K562 (cell line): Measurements from ENCODE around the gene UBXN1. TPM values are rescaled to one million over a fixed set of nuclear protein-coding genes. Genes with fewer than 3 reads are reported as not detected.
A peak's percentile ranks its signal among the peaks of the same experiment; 100 is the strongest.

Source experiments
- NR1H2 ChIP-seq: sonication (generic); formaldehyde crosslinking; IDR thresholded peaks from 2 replicates; pipeline ENCODE4 v1.4.0; 2020; ENCODE audit warnings: mild to moderate bottlenecking, missing genetic modification reagents
- PRMT5 ChIP-seq: sonication (generic); formaldehyde crosslinking; IDR thresholded peaks from 2 replicates; pipeline ENCODE4 v1.5.0; 2020; ENCODE audit warnings: missing genetic modification reagents
- ZBTB2 ChIP-seq: fragments of 450-650 bp; IDR thresholded peaks from 2 replicates; pipeline ENCODE4 v1.6.1; 2016; ENCODE audit warnings: antibody characterized with exemption
- ZBTB33 ChIP-seq: sonication (generic); formaldehyde crosslinking; IDR thresholded peaks from 2 replicates; pipeline ENCODE4 v1.8.1; 2023; ENCODE audit warnings: mild to moderate bottlenecking, missing genetic modification reagents
- polyA plus RNA-seq, 8 experiments: library from polyadenylated mRNA; depleted of rRNA in 4 of 8; stranded (reverse) in 5 of 8; unstranded in 3 of 8; fragments of >200 nt; fragmentation: Nextera tagmentation in 2 of 8; fragmentation: Illumina TruSeq in 1 of 8; extraction: Ambion mirVana in 2 of 8; extraction: Trizol in 1 of 8; gene quantifications; 2 replicates each; pipeline versions ENCODE4 v1.2.1 to v1.2.3, GENCODE V29; 2011 to 2014; ENCODE audit warnings: inconsistent platforms in 1 of 8, missing spikeins in 1 of 8
- total RNA-seq, 7 experiments: library from RNA; depleted of rRNA in 6 of 7; stranded (reverse); fragments of >200 nt in 6 of 7; fragmentation: Illumina TruSeq in 2 of 7; extraction: Trizol in 2 of 7; gene quantifications; 2 replicates each; pipeline versions ENCODE4 v1.2.1 to v1.2.3, GENCODE V29; 2011 to 2021; ENCODE audit warnings: low replicate concordance in 1 of 7
- TF ChIP-seq, protein P1 (sequence below): fragments of 250-450 bp; sonication (Bioruptor Pico); IDR thresholded peaks from 2 replicates; pipeline ENCODE4 v1.5.0; 2020; ENCODE audit warnings: mild to moderate bottlenecking

Gene UBXN1
- total and polyA plus RNA-seq, 9 of the 15 experiments (the other 6 are each of a cell fraction or from before 2014, with no cell fraction given) = 4.8 to 263 (median 99.7) TPM

DNA sequence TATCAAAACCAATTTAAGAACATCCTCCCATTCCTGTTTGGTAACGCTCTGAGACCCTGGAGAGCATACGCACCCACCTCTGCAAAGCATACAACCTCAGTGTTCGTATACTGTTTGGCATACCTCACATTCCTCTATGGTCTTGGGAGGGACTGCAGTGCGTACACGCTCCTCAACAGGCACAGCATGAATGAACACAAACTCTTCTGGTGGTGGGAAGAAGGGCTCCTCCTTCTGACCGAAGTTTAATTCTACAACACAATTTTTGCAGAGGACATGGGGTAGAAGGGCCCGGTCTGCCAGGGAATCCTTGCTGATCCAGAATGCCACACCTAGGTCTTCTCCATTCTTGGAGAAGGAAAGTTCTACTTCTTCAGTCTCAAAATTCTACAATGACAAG is 43.1 kb upstream of the UBXN1 start (continued):
- TF ChIP-seq ZBTB33 (CRISPR knock-in tag) = peak; percentile 73; the same call in 1 of the 2 replicates
- no peak for TF ChIP-seq ZBTB2
- no peak for TF ChIP-seq PRMT5 (CRISPR knock-in tag)
- no peak for TF ChIP-seq NR1H2
- TF ChIP-seq, protein P1, sequence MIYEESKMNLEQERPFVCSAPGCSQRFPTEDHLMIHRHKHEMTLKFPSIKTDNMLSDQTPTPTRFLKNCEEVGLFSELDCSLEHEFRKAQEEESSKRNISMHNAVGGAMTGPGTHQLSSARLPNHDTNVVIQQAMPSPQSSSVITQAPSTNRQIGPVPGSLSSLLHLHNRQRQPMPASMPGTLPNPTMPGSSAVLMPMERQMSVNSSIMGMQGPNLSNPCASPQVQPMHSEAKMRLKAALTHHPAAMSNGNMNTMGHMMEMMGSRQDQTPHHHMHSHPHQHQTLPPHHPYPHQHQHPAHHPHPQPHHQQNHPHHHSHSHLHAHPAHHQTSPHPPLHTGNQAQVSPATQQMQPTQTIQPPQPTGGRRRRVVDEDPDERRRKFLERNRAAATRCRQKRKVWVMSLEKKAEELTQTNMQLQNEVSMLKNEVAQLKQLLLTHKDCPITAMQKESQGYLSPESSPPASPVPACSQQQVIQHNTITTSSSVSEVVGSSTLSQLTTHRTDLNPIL (CRISPR knock-in tag) = no peak
